Effector memory CD4-positive, alpha-beta T cell (primary cell): ENCODE results near the gene DHRS4L2.
"Not testable (repeated sequence)": the region's sequence is repeated elsewhere in the genome, so short reads cannot be mapped to it uniquely, and the experiment has no call there.

Experiments
- DNase-seq, 3 donors: peaks; one replicate each; pipeline ENCODE4 v3.0.0-alpha.2; 2020
- H3K27ac ChIP-seq: 2 replicates; pipeline ENCODE4 v1.7.0; 2013; ENCODE audit warnings: mild to moderate bottlenecking, low read length, moderate library complexity; ENCODE audit not compliant: insufficient read depth, poor library complexity, severe bottlenecking
- H3K27me3 ChIP-seq: replicated peaks from 2 replicates; pipeline ENCODE4 v1.7.0; 2013; ENCODE audit warnings: mild to moderate bottlenecking, low read length; ENCODE audit not compliant: insufficient read depth, control insufficient read depth, poor library complexity, severe bottlenecking
- H3K36me3 ChIP-seq: 2 replicates; pipeline ENCODE4 v1.7.0; 2013; ENCODE audit warnings: mild to moderate bottlenecking, low read length, moderate library complexity; ENCODE audit not compliant: control insufficient read depth, insufficient read depth
- H3K4me1 ChIP-seq: 2 replicates; pipeline ENCODE4 v1.7.0; 2013; ENCODE audit warnings: low read length, mild to moderate bottlenecking; ENCODE audit not compliant: control insufficient read depth, insufficient read depth, poor library complexity, severe bottlenecking
- H3K4me3 ChIP-seq: 2 replicates; pipeline ENCODE4 v1.7.0; 2013; ENCODE audit warnings: low read length, low read depth, mild to moderate bottlenecking; ENCODE audit not compliant: insufficient read depth, poor library complexity, severe bottlenecking
- H3K9me3 ChIP-seq: 2 replicates; pipeline ENCODE4 v1.7.0; 2013; ENCODE audit warnings: mild to moderate bottlenecking, low read length, moderate library complexity; ENCODE audit not compliant: control insufficient read depth
- total RNA-seq, 3 donors: gene quantifications; one replicate each; lab custom pipeline; 2026; lab: John Stamatoyannopoulos, UW

The DHRS4L2 gene
- total RNA-seq: 5.0 to 6.0 (median 5.9) reads per million in 3 donors

- not testable (repeated sequence) for H3K27ac ChIP-seq, H3K4me1 ChIP-seq, H3K36me3 ChIP-seq, H3K9me3 ChIP-seq, H3K27me3 ChIP-seq
- peak within 1 kb of the TSS; percentile 35 for H3K4me3 ChIP-seq
- peak; percentile 40 to 68 (median 63) for DNase-seq
Measured at GRCh38 chr14:23988607-23989363, at the start of gene DHRS4L2. Gene DHRS4L2 (plus strand): TSS chr14:23988929. CDS start chr14:23988948, 19 bp downstream.

GRCh38 chr14:23939607-23940326 lies 49.0 kb upstream of the DHRS4L2 start:
- no peak overlapping the region for H3K4me3 ChIP-seq
- H3K27ac ChIP-seq: no peak overlapping the region
- H3K36me3 ChIP-seq: no peaks in the 10 kb centered on the region
- no peaks in the 10 kb centered on the region for H3K27me3 ChIP-seq
- no peaks in the 10 kb centered on the region for H3K9me3 ChIP-seq
- DNase-seq: no peak
- no peaks in the 10 kb centered on the region for H3K4me1 ChIP-seq

- Histone ChIP-seq H3K36me3 (no peaks in the 10 kb centered on the region), H3K4me3 (no peak overlapping the region), H3K27me3 (no peaks in the 10 kb centered on the region), H3K9me3 (no peaks in the 10 kb centered on the region), H3K4me1 (no peaks in the 10 kb centered on the region), H3K27ac (no peak overlapping the region)
- no peak for DNase-seq
Measured at GRCh38 chr14:23941230-23941629, 47.5 kb upstream of the DHRS4L2 start.

- H3K4me3 ChIP-seq: no peak overlapping the region
- H3K27me3 ChIP-seq: no peaks in the 10 kb centered on the region
- no peaks in the 10 kb centered on the region for H3K9me3 ChIP-seq
- H3K36me3 ChIP-seq: no peaks in the 10 kb centered on the region
- no peak overlapping the region for H3K27ac ChIP-seq
- H3K4me1 ChIP-seq: no peaks in the 10 kb centered on the region
- no peak for DNase-seq
Measured at GRCh38 chr14:23941669-23942068, 47.1 kb upstream of the DHRS4L2 start.

GRCh38 chr14:23942587-23942986 lies 46.1 kb upstream of the DHRS4L2 start:
- Histone ChIP-seq H3K27ac (no peak overlapping the region), H3K36me3 (no peaks in the 10 kb centered on the region), H3K4me3 (no peak overlapping the region), H3K4me1 (no peaks in the 10 kb centered on the region), H3K27me3 (no peaks in the 10 kb centered on the region), H3K9me3 (no peaks in the 10 kb centered on the region)
- no peak for DNase-seq

GRCh38 chr14:23949069-23949468 lies 39.7 kb upstream of the DHRS4L2 start:
- not testable (repeated sequence) for H3K9me3 ChIP-seq, DNase-seq, H3K27ac ChIP-seq, H3K4me1 ChIP-seq, H3K4me3 ChIP-seq, H3K36me3 ChIP-seq, H3K27me3 ChIP-seq

- Histone ChIP-seq H3K27ac (no peak overlapping the region), H3K36me3 (no peaks in the 10 kb centered on the region), H3K4me1 (peaks cover 9% of the 10 kb centered on the region), H3K9me3 (no peaks in the 10 kb centered on the region), H3K4me3 (no peak overlapping the region), H3K27me3 (no peaks in the 10 kb centered on the region)
- no peak for DNase-seq
Measured at GRCh38 chr14:23950411-23951135, 38.2 kb upstream of the DHRS4L2 start.

- H3K9me3 ChIP-seq, DNase-seq, H3K27ac ChIP-seq, H3K36me3 ChIP-seq, H3K4me3 ChIP-seq, H3K4me1 ChIP-seq, H3K27me3 ChIP-seq: not testable (repeated sequence)
Measured at GRCh38 chr14:23951136-23951466, 37.6 kb upstream of the DHRS4L2 start.

- Histone ChIP-seq H3K36me3 (no peaks in the 10 kb centered on the region), H3K9me3 (no peaks in the 10 kb centered on the region), H3K27ac (no peak overlapping the region), H3K27me3 (no peaks in the 10 kb centered on the region), H3K4me3 (no peak overlapping the region), H3K4me1 (peaks cover 9% of the 10 kb centered on the region)
- no peak for DNase-seq
Measured at GRCh38 chr14:23951590-23952201, 37.0 kb upstream of the DHRS4L2 start.
